CD14-positive monocyte (primary cell): ENCODE data around the gene MYH9. TPM values are rescaled to one million over a fixed set of nuclear protein-coding genes. Genes with fewer than 3 reads are reported as not detected.
A peak's percentile ranks its signal among the peaks of the same experiment; 100 is the strongest.

Experiments
- DNase-seq, 3 donors: peaks; one replicate each; pipeline ENCODE4 v3.0.0-alpha.2; 2011 to 2022
- H2AFZ ChIP-seq: 2 replicates; pipeline ENCODE4 v1.6.0; 2012; ENCODE audit warnings: mild to moderate bottlenecking, low read depth, low read length, inconsistent platforms; ENCODE audit not compliant: insufficient read depth, poor library complexity, severe bottlenecking
- H3K27ac ChIP-seq, 2 donors: 1 replicate in 1 of 2; 2 replicates in 1 of 2; pipeline ENCODE4 v1.5.1; 2012 to 2013; ENCODE audit warnings: low read length in 2 of 2, control low read depth in 1 of 2, inconsistent platforms in 1 of 2, low read depth in 1 of 2, mild to moderate bottlenecking in 1 of 2
- H3K27me3 ChIP-seq, 2 donors: one replicate each; pipeline versions ENCODE4 v1.6.0 to v1.6.1; 2011 to 2013; ENCODE audit warnings: low read length in 2 of 2; ENCODE audit not compliant: control insufficient read depth in 2 of 2, insufficient read depth in 2 of 2
- H3K36me3 ChIP-seq, 2 donors: replicated peaks in 1 of 2; 1 replicate in 1 of 2; 2 replicates in 1 of 2; pipeline versions ENCODE4 v1.5.1 to v1.6.1; 2012 to 2013; ENCODE audit warnings: low read length in 2 of 2, control low read depth in 1 of 2, inconsistent platforms in 1 of 2, mild to moderate bottlenecking in 1 of 2; ENCODE audit not compliant: insufficient read depth in 2 of 2, control insufficient read depth in 1 of 2
- H3K4me1 ChIP-seq, 2 donors: 1 replicate in 1 of 2; 2 replicates in 1 of 2; pipeline versions ENCODE4 v1.5.1 to v1.6.1; 2012 to 2013; ENCODE audit warnings: low read length in 2 of 2, control low read depth in 1 of 2, inconsistent platforms in 1 of 2, mild to moderate bottlenecking in 1 of 2, moderate library complexity in 1 of 2; ENCODE audit not compliant: insufficient read depth in 2 of 2, control insufficient read depth in 1 of 2
- H3K4me2 ChIP-seq: replicated peaks from 2 replicates; pipeline ENCODE3; 2012; ENCODE audit warnings: low read length, moderate library complexity, mild to moderate bottlenecking; ENCODE audit not compliant: poor library complexity, severe bottlenecking; ENCODE audit errors: extremely low read depth
- H3K4me3 ChIP-seq, 3 experiments: fragments of 200-600 bp in 1 of 3; sonication (generic) in 1 of 3; replicated peaks in 1 of 3; 1 replicate in 2 of 3; 2 replicates in 1 of 3; pipeline ENCODE4 v1.5.1; 2011 to 2013; ENCODE audit warnings: low read length in 3 of 3, mild to moderate bottlenecking in 3 of 3, control low read depth in 2 of 3, low read depth in 2 of 3, inconsistent platforms in 1 of 3, moderate library complexity in 1 of 3
- H3K79me2 ChIP-seq: 2 replicates; pipeline ENCODE4 v1.6.0; 2012; ENCODE audit warnings: mild to moderate bottlenecking, control low read depth, inconsistent platforms, low read length, moderate library complexity; ENCODE audit not compliant: insufficient read depth
- H3K9ac ChIP-seq: 2 replicates; pipeline ENCODE4 v1.6.0; 2017; ENCODE audit warnings: low read length, mild to moderate bottlenecking; ENCODE audit not compliant: insufficient read depth, poor library complexity, severe bottlenecking
- H3K9me3 ChIP-seq, 2 donors: replicated peaks in 1 of 2; 1 replicate in 1 of 2; 2 replicates in 1 of 2; pipeline versions ENCODE4 v1.5.1 to v1.6.1; 2012 to 2013; ENCODE audit warnings: low read length in 2 of 2, control low read depth in 1 of 2; ENCODE audit not compliant: control insufficient read depth in 1 of 2, insufficient read depth in 1 of 2
- H4K20me1 ChIP-seq: 2 replicates; pipeline ENCODE4 v1.6.0; 2012; ENCODE audit warnings: mild to moderate bottlenecking, low read length, control low read depth, moderate library complexity; ENCODE audit not compliant: insufficient read depth
- H3K27ac Mint-ChIP-seq, 7 donors: one replicate each; pipeline ENCODE4 v1.8.0; 2020; ENCODE audit warnings: mild to moderate bottlenecking in 7 of 7, mixed read lengths in 7 of 7, moderate library complexity in 6 of 7, inconsistent platforms in 2 of 7
- H3K27me3 Mint-ChIP-seq, 3 donors: one replicate each; pipeline ENCODE4 v1.8.0; 2021 to 2022; ENCODE audit warnings: low read depth in 3 of 3, mild to moderate bottlenecking in 3 of 3, mixed read lengths in 3 of 3, moderate library complexity in 3 of 3, inconsistent platforms in 1 of 3
- H3K36me3 Mint-ChIP-seq, 2 donors: one replicate each; pipeline ENCODE4 v1.8.0; 2020; ENCODE audit warnings: mixed read lengths in 2 of 2, inconsistent platforms in 1 of 2, mild to moderate bottlenecking in 1 of 2
- H3K4me1 Mint-ChIP-seq: one replicate; pipeline ENCODE4 v1.8.0; 2020; ENCODE audit warnings: mild to moderate bottlenecking, mixed read lengths
- H3K4me3 Mint-ChIP-seq, 2 donors: one replicate each; pipeline ENCODE4 v1.8.0; 2020; ENCODE audit warnings: mild to moderate bottlenecking in 2 of 2, mixed read lengths in 2 of 2, moderate library complexity in 1 of 2
- H3K9me3 Mint-ChIP-seq, 7 donors: one replicate each; pipeline ENCODE4 v1.8.0; 2020 to 2022; ENCODE audit warnings: mixed read lengths in 7 of 7, mild to moderate bottlenecking in 6 of 7, moderate library complexity in 6 of 7, inconsistent platforms in 2 of 7
- CTCF ChIP-seq: fragments of 200-600 bp; IDR thresholded peaks from one replicate; pipeline ENCODE4 v1.8.0; 2022; ENCODE audit warnings: antibody characterized with exemption, mild to moderate bottlenecking
- WGBS: methylation state at CpG from one replicate; pipeline ENCODE4 v1.1.5; 2013; ENCODE audit warnings: missing lambda C conversion rate; ENCODE audit not compliant: insufficient coverage; 5-methylcytosine and 5-hydroxymethylcytosine counted together
- intact Hi-C, 2 donors: fragments of 100-400 bp; cut with micrococcal nuclease; formaldehyde crosslinking; loops; one replicate each; pipeline versions ENCODE4 v1.15.0 to v1.15.1; 2023
- polyA plus RNA-seq, 3 donors: library from polyadenylated mRNA; depleted of rRNA in 1 of 3; unstranded in 2 of 3; stranded (reverse) in 1 of 3; fragments of 300-500 nt in 2 of 3; fragments of >200 nt in 1 of 3; fragmentation: Illumina TruSeq in 2 of 3; gene quantifications; 1 replicate in 2 of 3; 2 replicates in 1 of 3; pipeline ENCODE4 v1.2.3, GENCODE V29; 2012 to 2021

Gene MYH9
- polyA plus RNA-seq, 3 donors = 35.6 to 163 (median 79.5) TPM

- DNase-seq = no peak
- H3K4me3 Mint-ChIP-seq = no peak overlapping the region
- H2AFZ ChIP-seq = no peak overlapping the region
- H3K9me3 Mint-ChIP-seq = no peaks in the 10 kb centered on the region
- H3K4me1 Mint-ChIP-seq = no peaks in the 10 kb centered on the region
- no peak overlapping the region for H3K9ac ChIP-seq
- H3K27ac ChIP-seq = peak overlapping the region in 1 of 2 donors; percentile 0
- no peak overlapping the region for H3K4me3 ChIP-seq
- no peaks in the 10 kb centered on the region for H3K4me1 ChIP-seq
- H3K9me3 ChIP-seq = no peaks in the 10 kb centered on the region
- no peaks in the 10 kb centered on the region for H3K27me3 ChIP-seq
- H3K4me2 ChIP-seq = no peak overlapping the region
- H3K79me2 ChIP-seq = peaks cover 85% of the 10 kb centered on the region
- no peak for TF ChIP-seq CTCF
- peaks cover 94 to 100% of the 10 kb centered on the region in 2 donors for H3K36me3 ChIP-seq
- intact Hi-C loops = no loop called here
- H3K27ac Mint-ChIP-seq = peak overlapping the region in 4 of 7 donors; percentile 18 to 37 (median 28)
- 90% methylated on average over 26 of the region's 26 CpGs for WGBS
- H3K27me3 Mint-ChIP-seq = peaks cover 0 to 3% (median 0%) of the 10 kb centered on the region in 3 donors
- H3K36me3 Mint-ChIP-seq = peaks cover 86 to 100% of the 10 kb centered on the region in 2 donors
- peaks cover 99% of the 10 kb centered on the region for H4K20me1 ChIP-seq
Measured at GRCh38 chr22:36319595-36320497, 67.9 kb downstream of the MYH9 start.

GRCh38 chr22:36318442-36318841, 69.3 kb downstream of the MYH9 start:
- peaks cover 87 to 98% of the 10 kb centered on the region in 2 donors for H3K36me3 Mint-ChIP-seq
- peaks cover 0 to 3% (median 0%) of the 10 kb centered on the region in 3 donors for H3K27me3 Mint-ChIP-seq
- peaks cover 79% of the 10 kb centered on the region for H3K79me2 ChIP-seq
- H3K4me3 Mint-ChIP-seq = no peak overlapping the region
- peak overlapping the region in 1 of 2 donors; percentile 10 for H3K27ac ChIP-seq
- no peaks in the 10 kb centered on the region for H3K9me3 ChIP-seq
- H3K4me1 Mint-ChIP-seq = no peaks in the 10 kb centered on the region
- 84% methylated on average over 5 of the region's 12 CpGs for WGBS
- DNase-seq = no peak
- no peak overlapping the region for H3K4me3 ChIP-seq
- H3K27ac Mint-ChIP-seq = peak overlapping the region in 3 of 7 donors; percentile 3 to 65 (median 63)
- H3K4me1 ChIP-seq = no peaks in the 10 kb centered on the region
- H3K9ac ChIP-seq = no peak overlapping the region
- peaks cover 99% of the 10 kb centered on the region for H4K20me1 ChIP-seq
- no peak overlapping the region for H2AFZ ChIP-seq
- no peaks in the 10 kb centered on the region for H3K27me3 ChIP-seq
- H3K4me2 ChIP-seq = no peak overlapping the region
- TF ChIP-seq CTCF = no peak
- intact Hi-C loops = no loop called here
- no peaks in the 10 kb centered on the region for H3K9me3 Mint-ChIP-seq
- H3K36me3 ChIP-seq = peaks cover 94 to 100% of the 10 kb centered on the region in 2 donors
